ENCODE results near the gene FBXW10B.

DNA sequence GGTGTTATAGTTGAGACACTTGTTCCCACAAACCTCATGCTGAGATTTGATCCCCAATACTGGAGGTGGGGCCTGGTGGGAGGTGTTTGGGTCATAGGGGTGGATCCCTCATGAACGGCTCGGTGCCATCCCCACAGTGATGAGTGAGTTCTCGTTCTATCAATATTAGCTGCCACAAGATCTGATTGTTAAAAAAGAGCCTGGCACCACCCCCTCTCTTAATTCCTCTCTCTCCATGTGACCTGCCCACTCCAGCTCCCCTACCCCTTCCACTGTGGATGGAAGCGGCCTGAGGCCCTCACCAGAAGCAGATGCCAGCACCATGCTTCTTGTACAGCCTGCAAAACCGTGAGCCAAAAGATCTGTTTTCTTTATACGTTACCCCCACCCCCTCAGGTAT lies 33.5 kb upstream of the FBXW10B start:
- TF ChIP-seq, protein P1, sequence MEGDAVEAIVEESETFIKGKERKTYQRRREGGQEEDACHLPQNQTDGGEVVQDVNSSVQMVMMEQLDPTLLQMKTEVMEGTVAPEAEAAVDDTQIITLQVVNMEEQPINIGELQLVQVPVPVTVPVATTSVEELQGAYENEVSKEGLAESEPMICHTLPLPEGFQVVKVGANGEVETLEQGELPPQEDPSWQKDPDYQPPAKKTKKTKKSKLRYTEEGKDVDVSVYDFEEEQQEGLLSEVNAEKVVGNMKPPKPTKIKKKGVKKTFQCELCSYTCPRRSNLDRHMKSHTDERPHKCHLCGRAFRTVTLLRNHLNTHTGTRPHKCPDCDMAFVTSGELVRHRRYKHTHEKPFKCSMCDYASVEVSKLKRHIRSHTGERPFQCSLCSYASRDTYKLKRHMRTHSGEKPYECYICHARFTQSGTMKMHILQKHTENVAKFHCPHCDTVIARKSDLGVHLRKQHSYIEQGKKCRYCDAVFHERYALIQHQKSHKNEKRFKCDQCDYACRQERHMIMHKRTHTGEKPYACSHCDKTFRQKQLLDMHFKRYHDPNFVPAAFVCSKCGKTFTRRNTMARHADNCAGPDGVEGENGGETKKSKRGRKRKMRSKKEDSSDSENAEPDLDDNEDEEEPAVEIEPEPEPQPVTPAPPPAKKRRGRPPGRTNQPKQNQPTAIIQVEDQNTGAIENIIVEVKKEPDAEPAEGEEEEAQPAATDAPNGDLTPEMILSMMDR (IDR thresholded peaks at IDR 0.05), result no peak
- no peak for TF ChIP-seq POLR2A (IDR thresholded peaks at IDR 0.05)
- TF ChIP-seq POLR2AphosphoS5 (IDR thresholded peaks at IDR 0.05), result no peak
